Measurements from ENCODE around the gene ZNF692.

DNA sequence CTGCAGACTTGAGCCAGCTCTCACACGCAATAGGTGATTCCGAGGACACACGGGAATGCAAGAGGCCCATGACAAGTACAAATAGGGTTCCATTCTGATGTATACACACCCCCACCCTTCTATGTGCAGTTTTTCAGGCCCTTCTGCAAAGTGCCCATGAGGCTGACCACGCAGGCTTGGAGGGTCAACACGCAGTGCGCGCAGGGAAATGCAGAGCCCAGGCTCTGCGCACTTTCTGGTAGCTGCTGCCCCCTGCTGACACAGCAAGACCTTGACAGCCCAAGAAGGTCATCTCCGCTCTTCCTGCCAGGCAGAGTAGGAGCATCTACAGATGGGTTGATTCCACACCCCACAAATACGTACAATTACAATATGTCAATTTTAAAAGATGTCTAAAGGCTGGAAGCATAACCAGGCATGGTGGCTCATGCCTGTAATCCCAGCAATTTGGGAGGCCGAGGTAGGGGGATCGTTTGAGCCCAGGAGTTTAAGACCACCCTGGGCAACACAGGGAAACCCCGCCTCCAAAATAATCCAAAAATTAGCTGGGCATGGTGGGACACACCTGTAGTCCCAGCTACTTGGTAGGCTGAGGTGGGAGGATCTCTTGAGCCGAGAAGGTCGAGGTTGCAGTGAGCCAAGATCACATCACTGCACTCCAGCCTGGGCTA, 51.7 kb downstream of the ZNF692 start:
- TF ChIP-seq EZH2 (IDR thresholded peaks at IDR 0.05), result no peak
- TF ChIP-seq, protein P1, sequence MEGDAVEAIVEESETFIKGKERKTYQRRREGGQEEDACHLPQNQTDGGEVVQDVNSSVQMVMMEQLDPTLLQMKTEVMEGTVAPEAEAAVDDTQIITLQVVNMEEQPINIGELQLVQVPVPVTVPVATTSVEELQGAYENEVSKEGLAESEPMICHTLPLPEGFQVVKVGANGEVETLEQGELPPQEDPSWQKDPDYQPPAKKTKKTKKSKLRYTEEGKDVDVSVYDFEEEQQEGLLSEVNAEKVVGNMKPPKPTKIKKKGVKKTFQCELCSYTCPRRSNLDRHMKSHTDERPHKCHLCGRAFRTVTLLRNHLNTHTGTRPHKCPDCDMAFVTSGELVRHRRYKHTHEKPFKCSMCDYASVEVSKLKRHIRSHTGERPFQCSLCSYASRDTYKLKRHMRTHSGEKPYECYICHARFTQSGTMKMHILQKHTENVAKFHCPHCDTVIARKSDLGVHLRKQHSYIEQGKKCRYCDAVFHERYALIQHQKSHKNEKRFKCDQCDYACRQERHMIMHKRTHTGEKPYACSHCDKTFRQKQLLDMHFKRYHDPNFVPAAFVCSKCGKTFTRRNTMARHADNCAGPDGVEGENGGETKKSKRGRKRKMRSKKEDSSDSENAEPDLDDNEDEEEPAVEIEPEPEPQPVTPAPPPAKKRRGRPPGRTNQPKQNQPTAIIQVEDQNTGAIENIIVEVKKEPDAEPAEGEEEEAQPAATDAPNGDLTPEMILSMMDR (IDR thresholded peaks at IDR 0.05), result peak; percentile 80

Measured in neural progenitor cell (in vitro differentiated cells).